GM18867 (cell line): ENCODE results near the gene KRTAP3-1.
"Not testable (repeated sequence)": the region's sequence is repeated elsewhere in the genome, so short reads cannot be mapped to it uniquely, and the experiment has no call there.

Experiments
- ATAC-seq: cut with Tn5 transposase; IDR thresholded peaks from one replicate; pipeline ENCODE4 v1.9.1; 2021; ENCODE audit warnings: mild to moderate bottlenecking, moderate library complexity; ENCODE audit not compliant: unreplicated experiment

The KRTAP3-1 gene

DNA sequence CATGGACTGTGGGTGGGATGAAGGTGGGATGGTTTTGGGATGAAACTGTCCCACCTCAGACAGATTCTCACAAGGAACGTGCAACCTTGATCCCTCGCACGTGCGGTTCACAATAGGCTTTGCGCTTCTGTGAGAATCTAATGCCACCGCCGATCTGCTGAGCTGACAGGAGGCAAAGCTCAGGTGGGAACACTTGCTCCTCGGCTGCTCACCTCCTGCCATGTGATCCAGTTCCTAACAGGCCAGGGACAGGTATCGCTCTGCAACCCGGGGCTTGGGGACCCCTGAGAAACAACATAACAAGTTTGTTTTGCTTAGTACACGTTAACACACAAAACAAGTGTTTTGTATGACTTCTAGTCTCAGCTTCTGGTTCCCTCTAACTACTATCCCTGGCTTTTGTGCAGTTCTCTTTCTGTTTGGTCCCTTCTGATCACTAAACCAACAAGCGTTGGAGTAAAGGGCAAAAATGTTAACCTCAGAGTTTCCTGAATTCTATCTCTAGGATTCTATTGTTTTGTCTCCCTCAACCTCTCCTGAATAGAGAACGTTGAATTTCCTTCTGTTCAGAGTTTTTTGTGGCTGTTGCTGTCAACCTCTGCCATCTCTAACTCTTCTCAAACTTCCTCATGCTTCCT is 7.8 kb upstream of the KRTAP3-1 start:
- ATAC-seq: no peak

DNA sequence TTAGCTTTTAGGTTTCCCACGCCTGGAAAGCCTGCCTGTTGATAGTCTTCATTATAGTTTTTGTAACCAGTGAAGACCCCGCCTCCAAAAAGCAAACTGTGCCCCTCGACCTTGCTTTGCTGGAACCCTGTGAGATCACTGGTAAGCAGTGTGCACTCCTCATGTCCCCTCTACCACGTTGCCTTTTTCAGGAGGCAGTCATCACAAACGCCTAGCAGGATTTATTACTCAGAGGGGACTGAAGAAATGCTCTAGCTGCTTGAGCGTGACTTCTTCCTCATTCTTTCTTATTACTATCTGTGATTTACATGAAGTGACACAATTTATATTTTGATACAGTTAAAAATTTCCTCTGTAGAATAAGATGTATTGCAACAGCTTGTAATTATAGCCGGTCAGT is 6.5 kb upstream of the KRTAP3-1 start:
- ATAC-seq: no peak

DNA sequence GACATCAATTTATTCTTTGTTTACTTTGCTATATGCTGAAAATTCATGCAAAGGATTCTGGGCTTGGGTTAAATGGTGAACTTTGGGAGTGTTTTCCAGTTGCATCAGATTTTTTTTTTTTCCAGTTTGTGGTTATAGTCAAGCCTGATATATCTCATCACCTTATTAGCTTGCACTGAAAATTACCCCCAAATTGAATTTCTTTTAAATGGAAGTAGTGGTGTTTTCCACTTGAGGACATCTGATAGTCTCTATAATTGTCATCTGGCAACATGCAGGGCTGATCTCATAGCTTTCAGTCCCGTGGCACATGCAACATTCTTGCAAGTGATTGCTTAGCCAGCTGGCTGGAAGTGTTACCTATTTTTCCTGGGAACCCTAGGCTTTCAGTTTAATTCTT is 4.7 kb upstream of the KRTAP3-1 start:
- no peak for ATAC-seq

GRCh38 chr17:41013181-41013580 is 4.3 kb upstream of the KRTAP3-1 start:
- ATAC-seq: no peak

- ATAC-seq: no peak
These were observed 3.6 kb upstream of the KRTAP3-1 start for GRCh38 chr17:41012326-41013120.

DNA sequence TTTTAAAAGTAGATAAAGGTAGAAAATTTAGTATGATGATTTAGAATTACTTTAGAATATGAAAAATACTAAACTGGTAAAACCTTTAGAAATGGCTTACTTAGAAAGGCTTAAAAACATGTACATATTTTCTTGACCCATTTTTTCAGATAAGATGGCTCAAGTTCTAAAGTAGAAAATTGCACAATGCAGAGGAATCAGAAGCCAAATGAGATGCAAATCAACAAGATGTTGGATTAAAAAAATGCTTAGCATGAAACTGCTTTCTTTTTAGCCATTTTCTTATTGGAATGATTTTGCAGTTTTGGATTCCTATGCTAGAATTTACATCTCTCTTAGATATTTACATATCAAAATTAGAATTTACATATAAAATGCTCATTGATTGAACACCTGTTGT is 1.5 kb upstream of the KRTAP3-1 start:
- no peak for ATAC-seq

DNA sequence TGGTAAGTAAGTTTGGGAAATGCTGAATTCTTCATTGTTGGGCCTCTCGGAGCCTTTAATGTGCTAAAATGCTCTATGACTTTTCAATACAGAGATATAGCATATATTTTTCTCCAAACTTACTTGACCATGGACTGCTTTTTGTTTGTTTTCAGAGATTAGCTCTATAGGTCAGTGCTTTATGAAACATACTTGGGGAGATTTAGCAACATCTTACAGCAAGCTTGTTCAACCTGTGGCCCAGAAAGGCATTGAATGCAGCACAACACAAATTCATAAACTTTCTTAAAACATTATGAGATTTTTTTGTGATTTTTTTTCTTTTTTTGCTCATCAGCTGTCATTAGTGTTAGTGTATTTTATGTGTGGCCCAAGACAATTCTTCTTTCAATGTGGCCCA is 1.0 kb upstream of the KRTAP3-1 start:
- no peak for ATAC-seq

GRCh38 chr17:41009301-41009760 is 403 bp upstream of the KRTAP3-1 start:
- no peak for ATAC-seq

GRCh38 chr17:41004397-41004796 is 4.5 kb downstream of the KRTAP3-1 start:
- no peak for ATAC-seq

- ATAC-seq: no peak
These were observed 5.0 kb downstream of the KRTAP3-1 start for GRCh38 chr17:41003926-41004325.

GRCh38 chr17:41002814-41003213 is 6.1 kb downstream of the KRTAP3-1 start:
- no peak for ATAC-seq

GRCh38 chr17:41001795-41002194 is 7.1 kb downstream of the KRTAP3-1 start:
- no peak for ATAC-seq

DNA sequence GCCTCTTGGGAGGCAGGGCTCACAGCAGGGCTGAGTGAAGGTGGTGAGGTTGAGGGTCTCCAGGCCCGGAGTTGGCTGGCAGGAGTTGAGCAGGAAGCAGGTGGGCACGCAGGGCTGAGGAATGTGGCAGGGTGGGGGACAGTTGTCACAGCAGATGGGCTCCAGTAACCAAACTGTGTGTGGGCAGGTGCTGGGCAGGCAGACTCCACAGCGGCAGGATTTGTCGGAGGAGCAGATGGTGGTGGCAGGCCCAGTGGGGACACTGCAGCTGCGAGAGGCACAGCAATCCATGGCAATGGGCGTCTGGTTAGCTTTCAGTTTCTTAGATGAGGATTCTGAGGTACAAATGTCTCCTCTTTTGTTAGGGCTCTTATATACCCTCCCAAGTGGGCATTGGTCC is 9.4 kb downstream of the KRTAP3-1 start, which contains the start of gene KRTAP3-2:
Gene KRTAP3-2, minus strand, starts transcription at position 344 of the 400 bp plus-strand sequence. Its CDS starts 53 bp downstream, at position 291.
- not testable (repeated sequence) for ATAC-seq

DNA sequence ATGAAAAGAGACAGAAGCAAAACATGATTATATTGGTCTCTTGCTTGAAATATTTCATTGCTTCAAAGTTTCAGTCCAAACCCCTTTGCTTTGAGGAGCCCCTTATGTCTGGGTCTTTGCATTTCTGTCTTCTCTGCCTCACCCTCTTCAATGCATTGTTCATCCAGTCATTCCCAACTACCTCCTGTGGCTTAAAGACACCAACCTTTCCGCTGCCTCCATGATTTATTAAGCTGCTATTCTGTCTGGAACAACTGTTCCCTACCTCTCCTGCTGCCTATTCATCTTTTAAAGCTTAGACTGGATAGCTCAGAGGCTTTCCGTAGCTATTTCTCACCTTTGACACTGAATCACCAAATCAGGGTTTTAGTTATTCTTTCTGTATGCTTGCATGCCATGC is 11.6 kb downstream of the KRTAP3-1 start:
- ATAC-seq: no peak

DNA sequence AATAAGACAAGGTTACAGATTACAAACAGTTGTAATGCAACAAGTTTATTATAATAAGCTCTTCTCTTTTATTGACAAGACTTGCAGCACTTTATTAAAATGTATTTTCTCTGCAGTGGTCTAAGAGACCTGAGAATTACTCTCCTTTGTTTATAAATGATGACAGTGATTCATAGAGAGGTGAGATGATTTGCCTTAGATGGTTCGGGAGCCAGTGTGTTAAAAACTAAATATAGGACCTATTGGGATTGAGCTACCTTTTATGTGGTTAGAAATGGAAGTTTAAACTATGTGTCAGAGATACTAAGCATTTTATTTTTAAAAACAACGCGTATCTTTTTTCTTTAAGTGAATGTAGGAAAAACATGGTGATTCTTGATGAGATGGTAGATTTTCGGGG is 12.1 kb downstream of the KRTAP3-1 start:
- ATAC-seq: no peak

GRCh38 chr17:40995116-40995515 is 13.8 kb downstream of the KRTAP3-1 start:
- no peak for ATAC-seq

GRCh38 chr17:40993839-40994238 is 15.1 kb downstream of the KRTAP3-1 start, which contains the start of gene KRTAP3-3:
Gene KRTAP3-3 (minus strand): TSS chr17:40994164. CDS start chr17:40994097, 67 bp downstream.
- no peak for ATAC-seq

DNA sequence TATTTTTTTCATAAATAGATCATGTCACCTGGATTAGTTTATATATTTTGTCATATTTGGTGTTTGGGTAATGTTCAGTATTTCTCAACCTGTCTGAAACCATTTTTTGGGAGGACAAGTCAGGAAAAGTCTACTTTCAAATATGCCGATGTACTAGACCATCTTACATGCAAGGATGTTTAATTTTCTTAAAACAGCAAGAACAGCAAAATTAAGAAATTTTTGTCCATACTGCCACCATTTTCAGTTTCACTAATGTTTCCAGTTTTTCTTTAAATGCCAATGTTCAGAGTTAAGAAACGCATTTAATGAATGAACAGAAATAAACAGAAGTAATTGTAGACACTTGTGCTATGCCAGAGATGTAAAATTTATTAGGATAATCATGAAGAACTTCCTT is 15.8 kb downstream of the KRTAP3-1 start:
- ATAC-seq: no peak

GRCh38 chr17:40992666-40993065 is 16.3 kb downstream of the KRTAP3-1 start:
- no peak for ATAC-seq

DNA sequence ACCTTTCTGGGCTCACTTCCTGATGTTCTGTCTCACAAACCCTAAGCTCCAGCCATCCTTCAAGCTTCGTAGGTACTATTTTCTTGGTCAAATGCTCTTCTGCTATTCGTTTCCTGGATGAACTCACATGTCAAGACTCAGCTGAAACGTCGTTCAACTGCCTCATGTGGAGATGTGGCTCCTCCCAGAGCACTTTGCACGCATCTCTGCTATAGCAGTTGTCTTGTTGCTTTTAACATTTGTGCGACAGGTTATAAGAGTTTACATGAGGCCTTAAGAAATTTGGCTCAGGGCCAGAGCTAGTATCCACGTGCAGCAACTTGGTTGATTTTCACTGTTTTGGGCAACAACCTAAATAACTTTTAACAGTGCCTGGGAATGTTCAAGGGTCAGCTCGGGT is 22.0 kb downstream of the KRTAP3-1 start:
- ATAC-seq: no peak

GRCh38 chr17:40984226-40984625 is 24.7 kb downstream of the KRTAP3-1 start, which contains the start of gene KRT40:
Gene KRT40 (minus strand): TSS chr17:40984326. CDS start chr17:40984273, 53 bp downstream.
- ATAC-seq: no peak

GRCh38 chr17:40981115-40981514 is 27.8 kb downstream of the KRTAP3-1 start:
- ATAC-seq: no peak
